Activated naive CD8-positive, alpha-beta T cell treated with anti-CD3 and anti-CD28 coated beads, Interleukin-2, amount 10 ng/mL, durations not matched to agents 7 days and 5 days (primary cell): ENCODE measurements around the gene ABCA3. TPM values are rescaled to one million over a fixed set of nuclear protein-coding genes. Genes with fewer than 3 reads are reported as not detected.

Source experiments
- ATAC-seq: fragments of 150-1000 bp; cut with Tn5 transposase; one replicate; pipeline ENCODE4 v1.10.0; 2021; ENCODE audit warnings: low read depth, moderate library complexity
- POLR2A ChIA-PET: fragments of 350-600 bp; sonication (Branson Sonifier 250); formaldehyde crosslinking; loops from one replicate; lab custom pipeline; 2021; ENCODE audit warnings: antibody characterized with exemption; lab: Charles Lee
- DNase-seq: peaks from one replicate; pipeline ENCODE4 v3.0.0; 2021
- H3K27ac Mint-ChIP-seq: one replicate; pipeline ENCODE4 v1.8.0; 2022; ENCODE audit warnings: mild to moderate bottlenecking, mixed read lengths
- H3K27me3 Mint-ChIP-seq: one replicate; pipeline ENCODE4 v1.8.0; 2022; ENCODE audit warnings: mild to moderate bottlenecking, moderate library complexity, mixed read lengths
- H3K36me3 Mint-ChIP-seq: one replicate; pipeline ENCODE4 v1.8.0; 2021; ENCODE audit warnings: mild to moderate bottlenecking, mixed read lengths
- H3K4me1 Mint-ChIP-seq: one replicate; pipeline ENCODE4 v1.8.0; 2021; ENCODE audit warnings: mixed read lengths
- H3K4me3 Mint-ChIP-seq: one replicate; pipeline ENCODE4 v1.8.0; 2022; ENCODE audit warnings: mild to moderate bottlenecking, moderate library complexity, mixed read lengths
- H3K9me3 Mint-ChIP-seq: one replicate; pipeline ENCODE4 v1.8.0; 2021; ENCODE audit warnings: mixed read lengths
- total RNA-seq, 2 experiments: library from RNA; stranded (reverse); gene quantifications; one replicate each; pipeline ENCODE4 v1.2.3, GENCODE V29; 2021

ABCA3 gene
- total RNA-seq, 2 experiments from 2014 or later, result 7.8 to 8.3 TPM

- Mint-ChIP-seq H3K36me3 (no peaks in the 10 kb centered on the region), H3K27me3 (no peaks in the 10 kb centered on the region), H3K9me3 (no peaks in the 10 kb centered on the region), H3K4me3 (no peak overlapping the region), H3K4me1 (no peaks in the 10 kb centered on the region), H3K27ac (no peak overlapping the region)
- ATAC-seq (no peak), DNase-seq (no peak)
- POLR2A ChIA-PET, result no interaction called here
These were observed 20.9 kb downstream of the ABCA3 start for GRCh38 chr16:2319606-2320005.

GRCh38 chr16:2317231-2318020 is 23.1 kb downstream of the ABCA3 start:
- Mint-ChIP-seq H3K4me1 (no peaks in the 10 kb centered on the region), H3K27me3 (no peaks in the 10 kb centered on the region), H3K4me3 (no peak overlapping the region), H3K9me3 (no peaks in the 10 kb centered on the region), H3K36me3 (no peaks in the 10 kb centered on the region), H3K27ac (no peak overlapping the region)
- no peak for DNase-seq
- POLR2A ChIA-PET, result no interaction called here
- ATAC-seq, result no peak

- DNase-seq, result no peak
- no peaks in the 10 kb centered on the region for H3K4me1 Mint-ChIP-seq
- POLR2A ChIA-PET, result no interaction called here
These were observed 32.2 kb downstream of the ABCA3 start for GRCh38 chr16:2308089-2308962.

GRCh38 chr16:2299915-2300192 is 40.7 kb downstream of the ABCA3 start:
- no peaks in the 10 kb centered on the region for H3K9me3 Mint-ChIP-seq
- no peak for ATAC-seq
- POLR2A ChIA-PET, result no interaction called here
- no peaks in the 10 kb centered on the region for H3K27me3 Mint-ChIP-seq
- peaks cover 13% of the 10 kb centered on the region for H3K4me1 Mint-ChIP-seq
- DNase-seq, result no peak
- no peaks in the 10 kb centered on the region for H3K36me3 Mint-ChIP-seq
- no peak overlapping the region for H3K4me3 Mint-ChIP-seq
- no peak overlapping the region for H3K27ac Mint-ChIP-seq

More at GRCh38 chr16:2308089-2308962, 32.2 kb downstream of the ABCA3 start:
- no peak for ATAC-seq
- H3K4me3 Mint-ChIP-seq, result no peak overlapping the region
- H3K9me3 Mint-ChIP-seq, result no peaks in the 10 kb centered on the region
- no peaks in the 10 kb centered on the region for H3K27me3 Mint-ChIP-seq
- no peaks in the 10 kb centered on the region for H3K36me3 Mint-ChIP-seq
- no peak overlapping the region for H3K27ac Mint-ChIP-seq

DNA sequence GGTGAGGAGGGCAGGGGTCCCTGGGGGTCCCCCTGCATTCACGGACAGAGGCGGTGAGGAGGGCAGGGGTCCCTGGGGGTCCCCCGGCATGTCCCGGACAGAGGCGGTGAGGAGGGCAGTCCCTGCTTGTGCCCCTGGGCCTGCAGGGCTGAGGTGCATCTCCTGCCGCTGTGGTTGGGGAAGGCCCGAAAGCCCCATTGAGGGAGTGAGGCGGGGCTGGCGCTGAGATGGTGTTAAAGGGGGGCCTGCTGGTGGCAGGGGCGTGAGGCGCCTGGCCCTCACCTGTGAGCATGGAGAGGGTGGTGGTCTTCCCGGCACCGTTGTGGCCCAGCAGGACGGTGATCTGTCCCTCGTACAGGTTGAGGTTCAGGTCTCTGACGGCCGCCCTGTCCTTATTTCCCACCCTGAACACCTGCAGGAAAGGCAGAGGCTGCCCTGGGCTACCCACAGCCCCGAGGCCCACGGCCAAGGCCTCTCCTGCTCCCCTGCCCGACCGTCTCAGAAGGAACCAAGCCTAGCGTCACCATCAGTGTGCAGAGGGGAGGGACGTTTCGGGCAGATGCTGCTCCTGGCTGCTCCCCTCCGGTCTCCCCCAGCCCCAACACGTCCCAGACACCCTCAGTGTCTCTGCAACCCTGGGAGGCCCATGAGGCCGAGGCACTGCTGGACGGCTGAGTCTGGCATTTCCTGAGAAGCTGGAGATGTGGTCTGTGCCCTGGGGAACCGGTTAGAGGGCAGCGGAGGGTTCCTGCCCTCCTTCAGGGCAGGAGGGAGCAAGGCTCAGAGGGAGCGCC is 41.2 kb downstream of the ABCA3 start:
- Mint-ChIP-seq H3K36me3 (no peaks in the 10 kb centered on the region), H3K9me3 (no peaks in the 10 kb centered on the region), H3K4me1 (peaks cover 13% of the 10 kb centered on the region), H3K27me3 (no peaks in the 10 kb centered on the region), H3K27ac (no peak overlapping the region), H3K4me3 (no peak overlapping the region)
- POLR2A ChIA-PET, result interaction anchor here (1.0 kb wide), 1 partner anchor 31 kb away, joined by 3 read pairs; no protein-coding TSS in a partner anchor
- ATAC-seq (no peak), DNase-seq (no peak)

DNA sequence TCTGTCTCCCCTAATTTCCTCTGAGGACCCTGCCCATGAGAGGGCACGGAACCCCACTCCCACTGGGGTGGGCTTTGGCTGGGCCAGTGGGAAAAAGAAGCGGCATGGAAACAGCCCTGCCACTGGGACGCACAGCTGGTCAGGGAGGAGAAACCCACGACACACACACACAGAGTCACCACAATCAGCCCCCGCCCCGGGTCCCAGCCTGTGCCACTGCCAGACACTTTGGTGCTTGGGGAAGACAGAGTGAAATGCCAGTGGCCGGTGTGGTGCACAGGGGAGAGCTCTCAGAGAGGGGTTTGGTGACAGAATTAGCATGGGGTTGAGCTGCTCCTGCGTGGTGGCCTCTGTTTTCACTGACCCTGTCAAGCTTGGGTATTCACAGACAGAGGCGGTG is 41.9 kb downstream of the ABCA3 start:
- POLR2A ChIA-PET, result interaction anchor here (1.0 kb wide), 1 partner anchor 30 kb away, joined by 3 read pairs; no protein-coding TSS in a partner anchor
- no peaks in the 10 kb centered on the region for H3K27me3 Mint-ChIP-seq

DNA sequence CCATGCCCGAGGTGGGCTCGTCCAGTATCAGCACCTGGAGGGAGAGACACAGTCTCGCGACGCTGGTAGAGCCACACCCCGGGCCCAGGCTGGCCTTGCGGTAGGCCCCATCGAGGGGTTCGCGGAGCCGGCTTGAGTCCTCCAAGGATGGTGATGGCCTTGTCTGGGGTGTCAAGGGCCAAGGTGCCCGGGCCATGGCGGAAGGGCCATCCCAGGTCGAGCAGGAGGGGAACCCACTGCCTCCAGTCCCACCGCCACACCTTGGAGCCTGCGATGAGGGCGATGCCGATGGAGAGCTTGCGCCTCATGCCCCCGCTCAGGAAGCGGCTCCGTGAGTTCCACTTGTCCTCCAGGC is 43.0 kb downstream of the ABCA3 start:
- Mint-ChIP-seq H3K4me3 (no peak overlapping the region), H3K27me3 (no peaks in the 10 kb centered on the region), H3K27ac (peak overlapping the region; percentile 79), H3K4me1 (peaks cover 13% of the 10 kb centered on the region), H3K9me3 (no peaks in the 10 kb centered on the region), H3K36me3 (no peaks in the 10 kb centered on the region)
- DNase-seq (no peak), ATAC-seq (no peak)
- POLR2A ChIA-PET, result interaction anchor here (0.6 to 1.4 kb wide), 5 partner anchors 27 to 235 kb away, joined by 3 to 5 read pairs (median 3); partner anchors contain the start of genes ECI1 and RNPS1

More for the DNA sequence above, 41.9 kb downstream of the ABCA3 start:
- no peak overlapping the region for H3K27ac Mint-ChIP-seq
- H3K36me3 Mint-ChIP-seq, result no peaks in the 10 kb centered on the region
- H3K4me3 Mint-ChIP-seq, result no peak overlapping the region
- DNase-seq, result no peak
- peaks cover 13% of the 10 kb centered on the region for H3K4me1 Mint-ChIP-seq
- no peak for ATAC-seq
- no peaks in the 10 kb centered on the region for H3K9me3 Mint-ChIP-seq

- H3K9me3 Mint-ChIP-seq, result no peaks in the 10 kb centered on the region
- peak overlapping the region; percentile 22 for H3K4me3 Mint-ChIP-seq
- H3K4me1 Mint-ChIP-seq, result peaks cover 13% of the 10 kb centered on the region
- H3K27ac Mint-ChIP-seq, result peak overlapping the region; percentile 79
- no peaks in the 10 kb centered on the region for H3K36me3 Mint-ChIP-seq
- DNase-seq (peak; percentile 51), ATAC-seq (peak; percentile 81)
- H3K27me3 Mint-ChIP-seq, result no peaks in the 10 kb centered on the region
- POLR2A ChIA-PET, result interaction anchor here (0.6 to 1.4 kb wide), 5 partner anchors 26 to 236 kb away, joined by 3 to 5 read pairs (median 3); partner anchors contain the start of genes ECI1 and RNPS1
These were observed 43.6 kb downstream of the ABCA3 start for GRCh38 chr16:2296661-2297505.

DNA sequence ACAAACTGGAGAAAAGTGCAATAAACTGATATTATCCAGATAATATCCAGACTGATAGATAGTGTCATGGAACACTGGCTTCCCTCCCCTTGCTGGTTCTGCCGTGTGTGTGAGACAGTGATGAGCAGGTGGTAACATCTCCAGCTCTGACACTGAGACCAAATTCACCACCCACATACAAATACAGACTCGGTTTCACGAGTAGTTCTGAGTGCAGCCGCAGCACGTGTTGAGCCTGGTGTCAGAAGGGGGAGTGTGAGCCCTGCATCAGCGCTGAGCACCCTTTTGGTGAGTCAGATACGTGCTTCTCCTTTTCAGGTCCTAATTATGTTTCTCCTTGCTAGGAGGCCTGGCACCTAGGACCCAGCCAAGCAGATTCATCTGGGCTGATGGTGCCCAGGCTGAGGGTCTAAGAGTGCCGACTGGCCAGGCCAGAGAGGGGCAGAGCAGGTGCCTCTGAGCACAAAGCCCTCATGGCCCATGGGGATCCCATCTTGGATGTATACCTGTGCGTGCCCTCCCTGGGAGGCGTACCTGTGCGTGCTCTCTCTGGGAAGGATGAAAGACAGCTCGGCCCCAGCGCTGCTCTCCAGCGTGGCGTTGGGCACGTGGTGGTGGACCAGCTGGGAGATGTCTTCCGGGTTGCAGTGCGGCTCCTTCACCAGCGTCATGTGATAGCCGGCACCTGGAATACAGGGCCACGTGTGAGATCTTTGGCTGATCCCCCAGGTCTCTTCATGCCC is 45.3 kb downstream of the ABCA3 start:
- H3K27me3 Mint-ChIP-seq, result no peaks in the 10 kb centered on the region
- POLR2A ChIA-PET, result interaction anchor here (0.7 kb wide), 1 partner anchor 237 kb away, joined by 4 read pairs; no protein-coding TSS in a partner anchor

DNA sequence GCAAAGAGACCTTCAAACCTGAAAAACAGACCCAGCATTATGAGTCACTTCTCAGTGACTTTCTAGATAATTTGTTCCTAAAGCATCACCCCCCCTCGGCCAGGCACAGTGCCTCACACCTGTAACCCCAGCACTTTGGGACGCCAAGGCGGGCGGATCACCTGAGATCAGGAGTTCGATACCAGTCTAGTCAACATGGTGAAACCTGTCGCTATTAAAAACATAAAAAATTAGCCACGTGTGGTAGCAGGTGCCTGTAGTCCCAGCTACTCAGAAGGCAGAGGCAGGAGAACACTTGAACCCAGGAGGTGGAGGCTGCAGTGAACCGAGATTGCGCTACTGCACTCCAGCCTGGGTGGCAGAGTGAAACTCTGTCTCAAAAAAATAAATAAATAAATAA is 48.3 kb downstream of the ABCA3 start:
- no peak overlapping the region for H3K27ac Mint-ChIP-seq
- no peaks in the 10 kb centered on the region for H3K36me3 Mint-ChIP-seq
- H3K4me3 Mint-ChIP-seq, result no peak overlapping the region
- no peak for DNase-seq
- no peaks in the 10 kb centered on the region for H3K27me3 Mint-ChIP-seq
- no peaks in the 10 kb centered on the region for H3K9me3 Mint-ChIP-seq
- ATAC-seq, result no peak
- H3K4me1 Mint-ChIP-seq, result peaks cover 12% of the 10 kb centered on the region
- POLR2A ChIA-PET, result no interaction called here

More for the DNA sequence above, 45.3 kb downstream of the ABCA3 start:
- Mint-ChIP-seq H3K9me3 (no peaks in the 10 kb centered on the region), H3K27ac (no peak overlapping the region), H3K4me3 (no peak overlapping the region), H3K36me3 (no peaks in the 10 kb centered on the region), H3K4me1 (peaks cover 13% of the 10 kb centered on the region)
- ATAC-seq, result no peak
- no peak for DNase-seq

- ATAC-seq (no peak), DNase-seq (no peak)
- H3K4me3 Mint-ChIP-seq, result no peak overlapping the region
- no peaks in the 10 kb centered on the region for H3K4me1 Mint-ChIP-seq
- no peak overlapping the region for H3K27ac Mint-ChIP-seq
- no peaks in the 10 kb centered on the region for H3K9me3 Mint-ChIP-seq
- POLR2A ChIA-PET, result no interaction called here
- no peaks in the 10 kb centered on the region for H3K27me3 Mint-ChIP-seq
- H3K36me3 Mint-ChIP-seq, result no peaks in the 10 kb centered on the region
These were observed 51.2 kb downstream of the ABCA3 start for GRCh38 chr16:2289282-2289681.

DNA sequence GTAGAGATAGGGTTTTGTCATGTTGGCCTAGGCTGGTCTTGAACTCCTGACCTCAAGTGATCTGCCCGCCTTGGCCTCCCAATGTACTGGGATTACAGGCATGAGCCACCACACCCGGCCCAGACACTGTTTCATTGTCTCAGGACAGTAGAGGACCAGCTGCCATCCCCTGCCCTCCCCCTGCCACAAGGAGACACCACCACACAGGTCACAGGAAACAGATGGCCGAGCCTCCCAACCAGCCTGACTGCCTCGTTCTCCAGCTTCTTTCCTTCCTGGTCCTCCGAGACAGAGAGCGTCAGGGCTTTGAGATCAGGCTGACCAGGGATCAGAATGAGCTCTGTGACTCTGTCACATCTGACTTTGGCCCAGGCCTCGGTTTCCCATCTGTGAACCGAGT is 51.8 kb downstream of the ABCA3 start:
- POLR2A ChIA-PET, result interaction anchor here (0.8 kb wide), 1 partner anchor 20 kb away, joined by 4 read pairs; the partner anchor contains the start of gene RNPS1
- DNase-seq (no peak), ATAC-seq (no peak)
- Mint-ChIP-seq H3K4me1 (no peaks in the 10 kb centered on the region), H3K4me3 (no peak overlapping the region), H3K27me3 (no peaks in the 10 kb centered on the region), H3K27ac (no peak overlapping the region), H3K36me3 (no peaks in the 10 kb centered on the region), H3K9me3 (no peaks in the 10 kb centered on the region)
